Lung (tissue), 12 donors: ENCODE data around the gene RPS6KA4. TPM values are rescaled to one million over a fixed set of nuclear protein-coding genes. Genes with fewer than 3 reads are reported as not detected.

Source experiments
- ATAC-seq: fragments of 200-7000 bp; cut with Tn5 transposase; one replicate; pipeline ENCODE4 v1.9.1; 2020; ENCODE audit warnings: moderate number of reproducible peaks; ENCODE audit not compliant: insufficient read depth, low FRiP score
- DNase-seq, 3 donors: peaks; one replicate each; pipeline ENCODE4 v3.0.0-alpha.2; 2013 to 2017
- H3K27ac ChIP-seq, 2 donors: one replicate each; pipeline ENCODE4 v1.5.1; 2013; ENCODE audit warnings: mild to moderate bottlenecking in 2 of 2, moderate library complexity in 2 of 2, control low read depth in 1 of 2, inconsistent platforms in 1 of 2, low read depth in 1 of 2, low read length in 1 of 2
- H3K27me3 ChIP-seq, 3 donors: one replicate each; pipeline ENCODE4 v1.5.1; 2013; ENCODE audit warnings: low read length in 2 of 3; ENCODE audit not compliant: control insufficient read depth in 3 of 3, insufficient read depth in 3 of 3
- H3K36me3 ChIP-seq, 4 donors: one replicate each; pipeline ENCODE4 v1.5.1; 2013; ENCODE audit warnings: low read length in 4 of 4, mild to moderate bottlenecking in 1 of 4, moderate library complexity in 1 of 4; ENCODE audit not compliant: control insufficient read depth in 4 of 4, insufficient read depth in 4 of 4
- H3K4me1 ChIP-seq, 5 donors: one replicate each; pipeline ENCODE4 v1.5.1; 2013; ENCODE audit warnings: low read length in 5 of 5, mild to moderate bottlenecking in 2 of 5, moderate library complexity in 1 of 5; ENCODE audit not compliant: control insufficient read depth in 5 of 5, insufficient read depth in 5 of 5
- H3K4me3 ChIP-seq: one replicate; pipeline ENCODE4 v1.5.1; 2013; ENCODE audit warnings: mild to moderate bottlenecking, control low read depth, moderate library complexity
- H3K9ac ChIP-seq, 2 donors: one replicate each; pipeline ENCODE4 v1.5.1; 2013; ENCODE audit warnings: low read length in 2 of 2, control low read depth in 1 of 2; ENCODE audit not compliant: insufficient read depth in 1 of 2
- H3K9me3 ChIP-seq, 4 donors: one replicate each; pipeline ENCODE4 v1.5.1; 2013; ENCODE audit warnings: low read length in 3 of 4, mild to moderate bottlenecking in 1 of 4, moderate library complexity in 1 of 4; ENCODE audit not compliant: control insufficient read depth in 4 of 4, insufficient read depth in 3 of 4
- WGBS, 2 donors: extraction: QIAGEN DNeasy Blood & Tissue Kit; methylation state at CpG; one replicate each; pipeline ENCODE4 v1.1.7; 2013; 5-methylcytosine and 5-hydroxymethylcytosine counted together
- polyA plus RNA-seq, 2 donors: library from polyadenylated mRNA; stranded (reverse); fragments of 200-250 nt; gene quantifications; one replicate each; pipeline ENCODE4 v1.2.1, GENCODE V29; 2013
- total RNA-seq, 2 donors: library from RNA; depleted of rRNA in 1 of 2; stranded (reverse); fragments of >200 nt in 1 of 2; gene quantifications; one replicate each; pipeline ENCODE4 v1.2.1, GENCODE V29; 2014 to 2021
- TF ChIP-seq, protein P1 (sequence below): IDR thresholded peaks from 2 replicates; pipeline ENCODE4 v1.5.1; 2012; ENCODE audit warnings: mild to moderate bottlenecking; ENCODE audit errors: control extremely low read depth, extremely low read depth
- donor health status: control.
- donor health status: control.
- donor health status: Bipolar disorder and iron deficiency.
- donor health status: healthy.
- donor health status: DM: yes; HTN: yes; CAD: no.

RPS6KA4 gene
- total and polyA plus RNA-seq, 4 donors: 25.3 to 53.8 (median 35.4) TPM

DNA sequence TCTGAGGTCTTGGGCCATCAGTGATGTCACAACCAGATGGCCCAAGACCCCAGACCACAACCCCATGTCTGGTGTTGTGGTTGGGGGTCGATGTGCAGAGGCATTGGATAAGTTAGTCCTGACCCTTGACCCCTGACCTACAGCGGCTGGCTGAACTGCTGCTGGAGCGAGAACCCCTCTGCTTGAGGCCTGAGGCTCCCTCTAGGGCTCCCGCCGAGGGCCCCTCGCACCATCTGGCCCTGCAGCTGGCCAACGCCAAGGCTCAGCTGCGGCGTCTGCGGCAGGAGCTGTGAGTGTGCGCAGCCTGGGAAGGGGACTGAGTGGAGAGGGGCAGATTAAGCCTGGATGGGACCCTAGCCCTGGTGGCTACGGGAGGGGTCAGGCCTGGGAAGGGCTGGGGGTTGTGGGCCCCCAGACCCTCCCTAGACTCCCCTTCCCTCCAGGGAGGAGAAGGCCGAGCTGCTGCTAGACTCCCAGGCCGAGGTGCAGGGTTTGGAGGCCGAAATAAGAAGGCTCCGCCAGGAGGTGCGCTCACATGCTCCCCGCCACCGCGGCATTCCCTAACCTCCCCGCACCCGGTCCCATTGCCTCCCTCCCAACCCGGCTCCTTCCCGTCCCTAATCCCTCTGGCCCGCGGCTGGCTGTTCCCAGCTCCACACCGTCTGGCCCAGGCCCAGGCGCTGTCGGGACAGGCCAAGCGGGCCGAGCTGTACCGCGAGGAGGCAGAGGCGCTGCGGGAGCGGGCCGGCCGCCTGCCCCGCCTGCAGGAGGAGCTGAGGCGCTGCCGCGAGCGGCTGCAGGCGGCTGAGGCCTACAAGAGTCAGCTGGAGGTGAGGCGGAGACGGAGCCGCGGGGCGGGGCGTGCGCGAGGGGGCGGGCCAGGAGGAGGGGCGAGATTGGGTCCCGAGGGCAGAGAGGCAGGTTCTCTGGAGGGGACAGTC, 16.8 kb upstream of the RPS6KA4 start:
- peak; percentile 77 to 90 (median 88) for DNase-seq
- Histone ChIP-seq H3K4me1 (peaks cover 0 to 12% (median 7%) of the 10 kb centered on the region in 5 donors), H3K4me3 (no peak overlapping the region), H3K9ac (no peak overlapping the region), H3K9me3 (no peaks in the 10 kb centered on the region), H3K36me3 (peaks cover 0 to 4% (median 0%) of the 10 kb centered on the region in 4 donors), H3K27me3 (peaks cover 0 to 13% (median 0%) of the 10 kb centered on the region in 3 donors), H3K27ac (peak overlapping the region; percentile 62 to 69)
- peak; percentile 92 for ATAC-seq
- TF ChIP-seq, protein P1, sequence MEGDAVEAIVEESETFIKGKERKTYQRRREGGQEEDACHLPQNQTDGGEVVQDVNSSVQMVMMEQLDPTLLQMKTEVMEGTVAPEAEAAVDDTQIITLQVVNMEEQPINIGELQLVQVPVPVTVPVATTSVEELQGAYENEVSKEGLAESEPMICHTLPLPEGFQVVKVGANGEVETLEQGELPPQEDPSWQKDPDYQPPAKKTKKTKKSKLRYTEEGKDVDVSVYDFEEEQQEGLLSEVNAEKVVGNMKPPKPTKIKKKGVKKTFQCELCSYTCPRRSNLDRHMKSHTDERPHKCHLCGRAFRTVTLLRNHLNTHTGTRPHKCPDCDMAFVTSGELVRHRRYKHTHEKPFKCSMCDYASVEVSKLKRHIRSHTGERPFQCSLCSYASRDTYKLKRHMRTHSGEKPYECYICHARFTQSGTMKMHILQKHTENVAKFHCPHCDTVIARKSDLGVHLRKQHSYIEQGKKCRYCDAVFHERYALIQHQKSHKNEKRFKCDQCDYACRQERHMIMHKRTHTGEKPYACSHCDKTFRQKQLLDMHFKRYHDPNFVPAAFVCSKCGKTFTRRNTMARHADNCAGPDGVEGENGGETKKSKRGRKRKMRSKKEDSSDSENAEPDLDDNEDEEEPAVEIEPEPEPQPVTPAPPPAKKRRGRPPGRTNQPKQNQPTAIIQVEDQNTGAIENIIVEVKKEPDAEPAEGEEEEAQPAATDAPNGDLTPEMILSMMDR: peak; percentile 15
- WGBS, 2 donors: 20 to 23% methylated on average over 55 of the region's 55 CpGs

GRCh38 chr11:64342869-64343745, 15.9 kb upstream of the RPS6KA4 start:
- H3K27ac ChIP-seq: no peak overlapping the region
- DNase-seq: no peak
- H3K36me3 ChIP-seq: peaks cover 0 to 4% (median 0%) of the 10 kb centered on the region in 4 donors
- peaks cover 0 to 13% (median 0%) of the 10 kb centered on the region in 3 donors for H3K27me3 ChIP-seq
- WGBS, 2 donors: 62 to 75% methylated on average over 28 to 29 of the region's 29 CpGs
- TF ChIP-seq, protein P1: no peak
- H3K9me3 ChIP-seq: no peaks in the 10 kb centered on the region
- H3K4me1 ChIP-seq: peaks cover 0 to 12% (median 8%) of the 10 kb centered on the region in 5 donors
- no peak overlapping the region for H3K4me3 ChIP-seq
- no peak for ATAC-seq
- no peak overlapping the region for H3K9ac ChIP-seq

- no peak overlapping the region for H3K27ac ChIP-seq
- ATAC-seq: no peak
- no peaks in the 10 kb centered on the region for H3K9me3 ChIP-seq
- peaks cover 0 to 4% (median 0%) of the 10 kb centered on the region in 4 donors for H3K36me3 ChIP-seq
- TF ChIP-seq, protein P1: no peak
- no peak overlapping the region for H3K9ac ChIP-seq
- DNase-seq: no peak
- H3K4me1 ChIP-seq: peaks cover 0 to 17% (median 12%) of the 10 kb centered on the region in 5 donors
- 82 to 89% methylated on average over 18 of the region's 18 CpGs for WGBS, 2 donors
- no peak overlapping the region for H3K4me3 ChIP-seq
- H3K27me3 ChIP-seq: peaks cover 0 to 13% (median 0%) of the 10 kb centered on the region in 3 donors
Observed at GRCh38 chr11:64343767-64344559, 15.0 kb upstream of the RPS6KA4 start.
